Stimulated activated naive CD8-positive, alpha-beta T cell treated with anti-CD3 and anti-CD28 coated beads, Interleukin-15, Interleukin-2, amounts not matched to agents 100 U/mL and 50 U/mL, for 24 hours (primary cell): Measurements from ENCODE around the gene G0S2.

Experiments used
- ATAC-seq: fragments of 150-1000 bp; cut with Tn5 transposase; one replicate; pipeline ENCODE4 v1.10.0; 2021
- DNase-seq: peaks from one replicate; pipeline ENCODE4 v3.0.0; 2021

The G0S2 gene

DNA sequence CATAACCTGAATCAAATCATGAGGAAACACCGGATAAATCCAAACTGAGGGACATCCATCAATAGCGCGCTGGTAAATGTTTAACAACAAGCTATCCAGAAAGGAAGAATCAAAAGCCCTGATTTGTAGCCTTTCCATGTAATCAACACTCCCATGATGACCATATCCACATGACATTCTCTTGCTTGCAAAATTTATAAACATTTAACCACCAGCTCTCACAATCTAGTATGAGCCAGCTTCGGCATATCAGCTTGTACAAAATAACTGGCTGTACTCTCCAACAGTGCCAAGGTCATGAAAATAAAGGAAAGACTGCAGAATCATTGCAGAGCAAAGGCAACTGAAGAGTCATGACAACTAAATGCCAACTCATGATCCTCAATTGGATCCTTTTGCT lies 45.1 kb downstream of the G0S2 start:
- ATAC-seq (no peak), DNase-seq (no peak)

DNA sequence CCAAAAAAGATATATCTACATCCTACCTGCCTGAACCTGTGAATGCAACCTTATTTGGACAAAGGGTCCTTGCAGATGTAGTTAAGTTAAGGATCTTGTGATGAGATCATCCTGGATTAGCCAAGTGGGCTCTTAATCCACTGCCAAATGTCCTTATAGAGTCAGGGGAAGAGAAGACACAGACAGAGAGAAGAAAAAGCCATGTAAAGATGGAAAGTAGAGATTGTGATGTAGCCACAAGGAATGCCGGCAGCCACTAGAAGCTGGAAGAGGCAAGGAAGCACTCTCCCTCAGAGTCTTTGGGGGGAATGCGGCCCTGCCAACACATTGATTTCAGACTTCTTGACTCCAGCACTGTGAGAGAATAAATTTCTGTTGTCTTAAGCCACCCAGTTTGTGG lies 45.6 kb downstream of the G0S2 start:
- no peak for DNase-seq

DNA sequence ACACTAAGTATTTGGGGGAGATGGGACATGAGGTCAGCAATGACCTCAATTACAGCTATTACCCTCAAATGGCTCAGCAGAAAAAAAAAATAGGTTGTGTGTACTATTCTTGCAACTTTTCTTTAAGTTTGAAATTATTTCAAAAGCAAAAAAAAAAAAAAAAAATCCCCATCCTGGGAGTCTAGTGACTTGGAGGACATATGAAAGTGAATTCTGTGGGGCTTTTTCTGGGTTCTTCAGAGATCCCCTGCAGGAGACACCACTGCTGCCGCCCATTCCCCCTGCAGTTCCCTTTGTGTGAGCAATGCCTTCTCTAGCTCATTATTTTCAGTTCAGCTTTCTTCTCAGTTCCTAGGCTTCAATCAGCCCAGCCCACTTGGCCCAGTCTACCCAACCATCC lies 46.1 kb downstream of the G0S2 start:
- DNase-seq (no peak), ATAC-seq (no peak)

More for the DNA sequence above, 45.6 kb downstream of the G0S2 start:
- ATAC-seq = no peak

- no peak for ATAC-seq
These were observed 48.1 kb downstream of the G0S2 start for GRCh38 chr1:209723265-209723664.

DNA sequence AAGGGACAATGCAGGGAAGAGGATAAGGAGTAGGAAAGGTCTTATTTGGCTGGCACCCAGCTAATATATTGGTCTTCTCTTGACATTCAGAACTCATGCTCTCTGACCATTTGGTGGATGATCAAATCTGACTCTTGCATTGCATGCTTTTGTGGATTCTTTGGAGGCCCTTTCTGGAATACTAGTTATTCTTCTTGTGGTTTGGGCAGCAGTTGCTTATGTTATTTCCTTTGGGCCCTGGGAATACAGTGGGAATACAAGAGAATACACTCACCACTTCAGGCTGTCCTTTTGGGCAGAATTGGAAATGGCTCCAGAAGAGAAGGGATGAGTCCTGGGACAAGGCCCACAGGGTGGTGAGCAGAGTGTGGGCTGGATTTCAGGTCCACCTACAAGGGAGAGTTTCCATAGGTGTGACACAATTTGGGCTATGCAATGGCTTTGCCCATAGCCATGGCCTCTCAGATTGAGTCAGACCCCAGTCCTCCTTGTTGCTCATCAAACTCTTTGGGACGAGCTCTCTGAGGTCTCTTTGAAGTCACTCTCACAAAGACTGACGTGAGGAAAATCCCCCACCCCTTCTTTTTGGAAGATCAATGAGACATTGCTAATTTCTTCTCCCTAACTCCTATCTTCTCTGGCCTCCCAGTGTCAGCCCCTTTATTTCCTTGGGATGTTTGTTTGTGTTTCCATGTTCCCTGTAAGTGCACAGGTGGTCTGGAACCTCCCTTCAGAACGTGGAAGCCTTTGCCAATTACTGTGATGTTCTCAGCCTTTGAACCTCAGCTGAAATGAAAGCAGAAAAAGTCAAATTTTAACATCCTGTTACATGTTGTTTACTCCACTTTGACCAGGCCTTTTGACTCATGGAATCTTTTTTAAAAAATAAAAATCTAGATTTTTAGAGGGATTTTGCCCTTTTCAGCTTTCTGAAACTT lies 48.8 kb downstream of the G0S2 start:
- ATAC-seq (peak; percentile 92), DNase-seq (peak; percentile 61)

More at GRCh38 chr1:209723265-209723664, 48.1 kb downstream of the G0S2 start:
- DNase-seq = no peak
